HCT116 (cell line): ENCODE results near the gene GBE1.

ENCODE experiments used
- CTCF ChIP-seq, 3 experiments: fragments of 200-600 bp in 1 of 3; sonication (generic) in 1 of 3; IDR thresholded peaks in 2 of 3; conservative IDR thresholded peaks in 1 of 3; 2 replicates each; pipeline ENCODE4 v1.5.1; 2012 to 2017; ENCODE audit warnings: low read depth in 2 of 3, low read length in 2 of 3, antibody characterized with exemption in 1 of 3, borderline replicate concordance in 1 of 3, control low read depth in 1 of 3, mild to moderate bottlenecking in 1 of 3, mixed read lengths in 1 of 3, mixed run types in 1 of 3, moderate library complexity in 1 of 3; ENCODE audit not compliant: insufficient read depth in 1 of 3
- MAX ChIP-seq: IDR thresholded peaks from 2 replicates; pipeline ENCODE4 v1.6.1; 2012
- POLR2A ChIP-seq: IDR thresholded peaks from 2 replicates; pipeline ENCODE4 v1.7.0; 2011; ENCODE audit warnings: borderline replicate concordance; ENCODE audit not compliant: insufficient read depth, insufficient read length; ENCODE audit errors: extremely low read depth
- SIN3A ChIP-seq: IDR thresholded peaks from 2 replicates; pipeline ENCODE4 v1.6.1; 2012; ENCODE audit warnings: low read depth
- SP1 ChIP-seq: IDR thresholded peaks from 2 replicates; pipeline ENCODE4 v1.6.1; 2012; ENCODE audit warnings: low read depth
- TCF7L2 ChIP-seq: IDR thresholded peaks from 2 replicates; pipeline ENCODE4 v1.7.0; 2011; ENCODE audit warnings: borderline replicate concordance, inconsistent platforms; ENCODE audit not compliant: insufficient read depth, insufficient read length; ENCODE audit errors: extremely low read depth
- ZBTB33 ChIP-seq: IDR thresholded peaks from 2 replicates; pipeline ENCODE4 v1.6.1; 2011; ENCODE audit warnings: mild to moderate bottlenecking, low read length, moderate library complexity; ENCODE audit not compliant: insufficient replicate concordance; ENCODE audit errors: extremely low read depth
- ZFX ChIP-seq: fragments of 450-650 bp; IDR thresholded peaks from 2 replicates; pipeline ENCODE4 v1.6.1; 2017

DNA sequence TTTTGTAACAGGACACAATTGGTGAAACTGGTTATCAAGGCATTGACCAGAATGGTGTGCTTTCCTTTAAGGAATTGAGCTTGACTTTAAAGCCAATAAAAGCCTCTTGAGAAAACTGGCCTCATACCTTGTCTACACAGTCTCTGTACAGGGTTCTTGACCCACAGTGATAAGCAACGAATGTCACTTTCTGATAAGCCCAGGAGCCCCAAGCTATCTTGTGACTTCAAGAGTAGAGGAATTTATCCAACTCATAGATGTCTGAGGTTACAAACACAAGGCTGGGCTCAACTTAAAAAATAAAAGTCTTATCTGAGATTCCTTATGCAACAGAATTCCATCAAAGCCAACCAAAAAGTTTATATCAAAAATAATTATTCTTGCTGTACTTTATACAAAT, 212.1 kb downstream of the GBE1 start:
- no peak for TF ChIP-seq SP1
- TF ChIP-seq MAX, result no peak
- TF ChIP-seq CTCF (IDR thresholded peaks at IDR 0.05 in 2 of 3, conservative IDR thresholded peaks at IDR 0.05 in 1 of 3; ENCODE audit: borderline replicate concordance in 1 of 3, insufficient read depth in 1 of 3, low read depth in 2 of 3, low read length in 2 of 3), result no peak
- no peak for TF ChIP-seq POLR2A
- TF ChIP-seq TCF7L2, result no peak
- no peak for TF ChIP-seq SIN3A
- no peak for TF ChIP-seq ZFX
- TF ChIP-seq ZBTB33, result no peak
